DMS53 treated with DMSO at 0.1 percent for 48 hours (cell line): Measurements from ENCODE around the gene EBF3.

ENCODE experiments used
- DNase-seq: peaks from one replicate; lab custom pipeline; 2025; ENCODE audit not compliant: unreplicated experiment; lab: John Stamatoyannopoulos, UW

The EBF3 gene

GRCh38 chr10:129808092-129808983, 155.7 kb downstream of the EBF3 start:
- no peak for DNase-seq

GRCh38 chr10:129807211-129807610, 156.9 kb downstream of the EBF3 start:
- no peak for DNase-seq

GRCh38 chr10:129800796-129801340, 163.2 kb downstream of the EBF3 start:
- DNase-seq: no peak

- no peak for DNase-seq
Observed at GRCh38 chr10:129799942-129800341, 164.1 kb downstream of the EBF3 start.

DNA sequence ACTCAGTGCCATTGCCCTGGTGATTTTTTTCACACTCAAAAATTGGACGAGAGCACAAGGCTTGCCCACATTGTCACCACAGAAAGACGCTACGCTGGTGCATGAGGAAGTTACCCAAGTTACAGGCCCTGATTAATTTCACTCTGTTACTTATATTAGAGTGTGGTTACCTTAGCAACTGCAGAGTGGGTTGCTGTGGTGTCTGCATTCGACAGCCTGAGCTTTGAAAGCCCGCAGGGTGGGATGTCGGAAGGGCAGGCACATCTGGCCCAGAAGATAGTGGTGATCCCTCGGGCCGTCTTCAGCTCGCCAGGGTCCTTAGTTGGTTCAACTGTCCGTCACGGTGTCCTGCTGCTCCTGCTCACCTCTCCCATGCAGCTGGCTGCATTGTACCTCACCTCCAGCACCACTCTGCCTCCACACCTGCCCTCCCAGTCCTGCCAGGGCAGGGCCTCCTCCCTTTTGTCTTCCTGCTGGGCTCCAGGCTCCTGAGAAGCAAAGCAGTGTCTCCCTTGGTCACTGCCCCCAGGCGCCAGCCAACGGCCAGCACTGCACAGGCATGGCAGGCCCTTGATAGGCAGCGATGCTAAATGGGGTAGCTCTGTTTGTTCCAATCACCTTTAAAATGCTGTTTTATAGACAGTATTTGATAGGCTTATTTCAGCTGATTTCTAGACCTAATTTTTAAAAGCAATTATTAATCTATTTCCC, 167.2 kb downstream of the EBF3 start:
- no peak for DNase-seq

- DNase-seq: no peak
Observed at GRCh38 chr10:129793996-129794395, 170.1 kb downstream of the EBF3 start.

DNA sequence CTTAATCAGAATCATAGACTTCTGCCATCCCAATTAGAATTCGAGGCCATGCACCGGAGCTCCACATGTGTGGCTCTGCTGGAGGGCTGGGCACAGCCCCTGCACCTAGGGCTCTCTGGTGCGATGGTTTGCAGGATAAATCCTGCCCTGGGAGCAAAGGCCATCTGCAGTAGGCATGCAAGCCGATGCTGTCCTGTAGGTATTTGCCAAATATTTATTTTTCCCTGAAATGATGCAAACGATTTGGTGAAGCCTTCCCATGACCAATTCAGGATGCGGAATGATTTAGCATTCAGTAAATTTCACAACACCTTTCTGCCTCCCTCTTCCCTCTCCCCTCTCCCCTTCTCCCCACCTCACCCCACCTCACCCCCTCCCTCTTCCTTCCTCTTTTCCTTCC, 170.6 kb downstream of the EBF3 start:
- no peak for DNase-seq

- no peak for DNase-seq
Observed at GRCh38 chr10:129792864-129793263, 171.2 kb downstream of the EBF3 start.

DNA sequence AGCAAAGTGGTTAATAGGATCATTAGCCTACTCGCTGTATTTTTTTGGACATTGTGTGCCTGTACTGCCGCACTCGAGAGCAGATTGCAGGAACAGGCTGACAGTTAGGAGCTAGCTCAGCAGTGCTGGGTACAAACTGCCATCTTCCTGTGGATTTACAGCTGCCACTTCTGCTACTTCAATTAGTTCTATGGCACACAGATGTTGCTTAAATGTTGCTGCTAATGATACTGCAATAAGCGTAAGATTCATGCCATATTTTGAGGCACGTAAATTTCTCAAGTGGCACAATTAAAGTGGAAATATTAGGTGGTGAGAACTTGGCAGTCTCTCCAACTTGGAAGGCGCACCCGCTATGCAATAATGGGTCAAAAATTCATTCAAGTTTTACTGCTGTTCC, 171.9 kb downstream of the EBF3 start:
- no peak for DNase-seq

DNA sequence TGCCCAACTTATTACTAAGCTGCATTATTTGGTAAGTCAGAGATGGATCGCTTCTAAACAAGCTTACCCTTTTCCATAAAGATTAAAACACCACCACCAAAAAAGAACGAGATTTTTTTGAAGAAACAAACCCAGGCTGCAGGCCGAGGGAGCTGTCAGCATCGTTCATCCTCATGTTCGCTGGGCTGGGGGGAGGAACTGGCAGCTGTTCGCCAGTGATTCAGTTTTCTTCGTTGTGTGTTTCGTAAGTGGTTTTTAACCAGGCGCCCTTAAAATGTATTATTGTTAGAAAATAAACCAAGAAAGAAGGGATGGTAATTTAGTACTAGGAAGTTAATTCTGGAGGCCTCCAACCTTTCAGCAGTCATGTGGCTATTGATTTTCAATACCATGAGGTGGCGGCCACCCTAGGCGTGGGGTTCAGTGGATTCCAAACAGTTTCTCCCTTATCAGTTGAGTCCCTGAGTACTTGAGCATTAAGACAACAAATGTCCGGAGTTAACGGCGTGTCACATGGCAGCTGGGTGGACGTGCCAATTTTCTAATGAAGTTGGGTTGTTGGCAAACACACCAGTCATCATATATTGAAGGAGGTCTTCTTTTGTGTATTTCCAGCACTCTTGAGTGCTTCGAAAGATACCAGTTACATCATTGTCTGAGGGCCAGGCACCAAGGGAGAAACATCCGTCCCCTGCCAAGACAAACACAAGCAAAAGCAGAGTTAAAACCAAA, 173.2 kb downstream of the EBF3 start:
- DNase-seq: no peak

DNA sequence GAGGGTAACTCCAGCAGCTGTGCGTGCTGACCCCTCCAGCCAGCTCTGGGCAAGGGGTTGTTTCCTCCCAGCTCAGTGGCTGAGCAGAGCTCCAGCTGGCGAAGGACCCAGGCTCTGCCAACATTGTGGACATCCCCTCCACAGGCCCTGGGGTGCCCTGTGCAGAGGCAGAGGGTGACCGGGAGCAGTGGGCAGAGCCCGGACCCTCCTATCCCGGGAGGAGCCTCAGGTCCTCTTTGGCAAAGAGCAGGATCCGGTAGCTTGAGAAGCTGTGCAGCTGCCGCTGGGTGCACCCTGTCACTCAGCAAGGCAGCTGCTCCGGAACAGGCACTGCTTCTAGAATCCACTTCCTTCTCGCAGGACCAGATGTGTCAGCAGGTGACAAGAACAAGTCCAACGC, 175.9 kb downstream of the EBF3 start:
- DNase-seq: no peak

- DNase-seq: no peak
Observed at GRCh38 chr10:129787557-129787956, 176.5 kb downstream of the EBF3 start.

- DNase-seq: no peak
Observed at GRCh38 chr10:129786216-129786615, 177.9 kb downstream of the EBF3 start.

- no peak for DNase-seq
Observed at GRCh38 chr10:129785536-129785981, 178.5 kb downstream of the EBF3 start.
